HEK293 (cell line): ENCODE measurements around the gene CLPX.

Source experiments
- CTCF ChIA-PET: fragments of 350-600 bp; formaldehyde crosslinking; extraction: SDS; loops from one replicate; lab custom pipeline; 2021; ENCODE audit warnings: antibody characterized with exemption; lab: Yijun Ruan, JAX
- POLR2A ChIA-PET: fragments of 300-600 bp; formaldehyde crosslinking; extraction: SDS; loops from one replicate; lab custom pipeline; 2020; ENCODE audit warnings: antibody characterized with exemption, inconsistent platforms; lab: Yijun Ruan, JAX
- H3K27ac ChIP-seq: fragments of 200-500 bp; sonication (Bioruptor generic); 2 replicates; pipeline ENCODE4 v1.5.1; 2014; ENCODE audit warnings: low read depth, low read length, control low read depth, inconsistent platforms; ENCODE audit errors: extremely low read depth
- H3K36me3 ChIP-seq, 2 experiments: fragments of 200-500 bp in 1 of 2; sonication (Bioruptor generic) in 1 of 2; 1 replicate in 1 of 2; 2 replicates in 1 of 2; pipeline ENCODE4 v1.5.1; 2014 to 2017; ENCODE audit warnings: inconsistent platforms in 2 of 2, low read length in 2 of 2; ENCODE audit not compliant: control insufficient read depth in 2 of 2, insufficient read depth in 1 of 2
- H3K4me1 ChIP-seq: fragments of 200-500 bp; sonication (Bioruptor generic); 2 replicates; pipeline ENCODE4 v1.5.1; 2014; ENCODE audit warnings: mild to moderate bottlenecking, low read length, inconsistent platforms; ENCODE audit not compliant: control insufficient read depth, insufficient read depth
- H3K4me3 ChIP-seq: 2 replicates; pipeline ENCODE4 v1.5.1; 2011; ENCODE audit warnings: low read depth, mild to moderate bottlenecking, control low read depth, low read length, moderate library complexity
- H3K9me3 ChIP-seq: fragments of 200-500 bp; sonication (Bioruptor generic); 2 replicates; pipeline ENCODE4 v1.5.1; 2014; ENCODE audit warnings: low read depth, low read length, inconsistent platforms; ENCODE audit not compliant: control insufficient read depth, insufficient read depth
- EGR2 ChIP-seq: fragments of 450-650 bp; formaldehyde crosslinking; IDR thresholded peaks from 2 replicates; pipeline ENCODE4 v1.5.1; 2016; ENCODE audit warnings: low read depth, missing biosample characterization, missing genetic modification characterization
- GFI1B ChIP-seq: fragments of 450-650 bp; formaldehyde crosslinking; IDR thresholded peaks from 2 replicates; pipeline ENCODE4 v1.5.1; 2016; ENCODE audit warnings: missing biosample characterization, missing genetic modification characterization
- GLIS1 ChIP-seq: fragments of 450-650 bp; formaldehyde crosslinking; IDR thresholded peaks from 2 replicates; pipeline ENCODE4 v1.5.1; 2016; ENCODE audit warnings: missing biosample characterization, missing genetic modification characterization
- KLF16 ChIP-seq: fragments of 450-650 bp; formaldehyde crosslinking; IDR thresholded peaks from 2 replicates; pipeline ENCODE4 v1.5.1; 2017; ENCODE audit warnings: missing biosample characterization, missing genetic modification characterization
- KLF17 ChIP-seq: fragments of 450-650 bp; formaldehyde crosslinking; IDR thresholded peaks from 2 replicates; pipeline ENCODE4 v1.5.1; 2016; ENCODE audit warnings: missing biosample characterization, missing genetic modification characterization
- OVOL3 ChIP-seq: fragments of 450-650 bp; formaldehyde crosslinking; IDR thresholded peaks from 2 replicates; pipeline ENCODE4 v1.5.1; 2016; ENCODE audit warnings: missing biosample characterization, missing genetic modification characterization
- SCRT2 ChIP-seq: fragments of 450-650 bp; formaldehyde crosslinking; IDR thresholded peaks from 2 replicates; pipeline ENCODE4 v1.5.1; 2016; ENCODE audit warnings: missing biosample characterization, missing genetic modification characterization
- SP2 ChIP-seq: fragments of 450-650 bp; formaldehyde crosslinking; IDR thresholded peaks from 2 replicates; pipeline ENCODE4 v1.5.1; 2016; ENCODE audit warnings: missing biosample characterization, missing genetic modification characterization
- TCF7L2 ChIP-seq: IDR thresholded peaks from 2 replicates; pipeline ENCODE4 v1.6.1; 2011; ENCODE audit warnings: low read depth, mild to moderate bottlenecking, inconsistent platforms, low read length, moderate library complexity, borderline replicate concordance
- TSHZ1 ChIP-seq: fragments of 450-650 bp; formaldehyde crosslinking; IDR thresholded peaks from 2 replicates; pipeline ENCODE4 v1.5.1; 2016; ENCODE audit warnings: missing biosample characterization, missing genetic modification characterization, borderline replicate concordance
- YY2 ChIP-seq: fragments of 450-650 bp; formaldehyde crosslinking; IDR thresholded peaks from 2 replicates; pipeline ENCODE4 v1.5.1; 2016; ENCODE audit warnings: missing biosample characterization, missing genetic modification characterization
- ZBTB20 ChIP-seq: fragments of 450-650 bp; formaldehyde crosslinking; IDR thresholded peaks from 2 replicates; pipeline ENCODE4 v1.5.1; 2016; ENCODE audit warnings: missing biosample characterization, missing genetic modification characterization
- ZNF121 ChIP-seq: fragments of 450-650 bp; formaldehyde crosslinking; IDR thresholded peaks from 2 replicates; pipeline ENCODE4 v1.5.1; 2016; ENCODE audit warnings: missing biosample characterization, missing genetic modification characterization
- ZNF140 ChIP-seq: fragments of 450-650 bp; formaldehyde crosslinking; IDR thresholded peaks from 2 replicates; pipeline ENCODE4 v1.5.1; 2016; ENCODE audit warnings: missing biosample characterization, missing genetic modification characterization
- ZNF223 ChIP-seq: fragments of 450-650 bp; formaldehyde crosslinking; IDR thresholded peaks from 2 replicates; pipeline ENCODE4 v1.5.1; 2016; ENCODE audit warnings: missing biosample characterization, missing genetic modification characterization
- ZNF26 ChIP-seq: fragments of 450-650 bp; formaldehyde crosslinking; IDR thresholded peaks from 2 replicates; pipeline ENCODE4 v1.5.1; 2016; ENCODE audit warnings: missing biosample characterization, missing genetic modification characterization
- ZNF335 ChIP-seq: fragments of 450-650 bp; formaldehyde crosslinking; conservative IDR thresholded peaks from 2 replicates; pipeline ENCODE4 v1.5.1; 2016; ENCODE audit warnings: missing biosample characterization, missing genetic modification characterization
- ZNF398 ChIP-seq: fragments of 450-650 bp; formaldehyde crosslinking; IDR thresholded peaks from 2 replicates; pipeline ENCODE4 v1.5.1; 2017; ENCODE audit warnings: missing biosample characterization, missing genetic modification characterization
- ZNF473 ChIP-seq: fragments of 450-650 bp; formaldehyde crosslinking; IDR thresholded peaks from 2 replicates; pipeline ENCODE4 v1.5.1; 2017; ENCODE audit warnings: missing biosample characterization, missing genetic modification characterization
- ZNF580 ChIP-seq: fragments of 450-650 bp; formaldehyde crosslinking; IDR thresholded peaks from 2 replicates; pipeline ENCODE4 v1.5.1; 2016; ENCODE audit warnings: missing biosample characterization, missing genetic modification characterization
- ZNF626 ChIP-seq: fragments of 450-650 bp; sonication (Bioruptor Pico); formaldehyde crosslinking; IDR thresholded peaks from 2 replicates; pipeline ENCODE4 v1.5.1; 2018; ENCODE audit warnings: missing biosample characterization, missing genetic modification characterization, inconsistent platforms
- ZNF670 ChIP-seq: fragments of 450-650 bp; formaldehyde crosslinking; IDR thresholded peaks from 2 replicates; pipeline ENCODE4 v1.5.1; 2016; ENCODE audit warnings: missing biosample characterization, missing genetic modification characterization, low read depth
- ZNF777 ChIP-seq: fragments of 450-650 bp; formaldehyde crosslinking; IDR thresholded peaks from 2 replicates; pipeline ENCODE4 v1.5.1; 2017; ENCODE audit warnings: missing biosample characterization, missing genetic modification characterization, borderline replicate concordance
- ZNF843 ChIP-seq: fragments of 450-650 bp; formaldehyde crosslinking; IDR thresholded peaks from 2 replicates; pipeline ENCODE4 v1.5.1; 2016; ENCODE audit warnings: missing biosample characterization, missing genetic modification characterization
- ZSCAN5A ChIP-seq: fragments of 450-650 bp; formaldehyde crosslinking; IDR thresholded peaks from 2 replicates; pipeline ENCODE4 v1.5.1; 2016; ENCODE audit warnings: missing biosample characterization, missing genetic modification characterization

Gene CLPX

GRCh38 chr15:65134538-65134937 lies 50.6 kb downstream of the CLPX start (continued):
- TF ChIP-seq ZNF140 (tag by site-specific recombination) (no peak), OVOL3 (tag by site-specific recombination) (no peak), SCRT2 (tag by site-specific recombination) (no peak), GLIS1 (tag by site-specific recombination) (no peak), YY2 (tag by site-specific recombination) (no peak)
- TF ChIP-seq, all 188 proteins: peak for 0

GRCh38 chr15:65133548-65134200 lies 51.5 kb downstream of the CLPX start, which contains the start of gene PDCD7:
PDCD7 (minus strand) TSS chr15:65133808; CDS start chr15:65133781, 27 bp downstream.
- Histone ChIP-seq H3K4me1 (no peaks in the 10 kb centered on the region), H3K36me3 (peaks cover 2 to 19% of the 10 kb centered on the region in 2 experiments; a peak in 2 of 3 replicates), H3K9me3 (no peaks in the 10 kb centered on the region), H3K27ac (peak within 1 kb of the TSS; percentile 69), H3K4me3 (peak within 1 kb of the TSS; percentile 73)
- POLR2A ChIA-PET = interaction anchor here (0.6 to 1.7 kb wide), 6 partner anchors 16 to 171 kb away, joined by 3 to 17 read pairs (median 4); partner anchors contain the start of genes CLPX, RNU5B-1 and UBAP1L
- CTCF ChIA-PET = interaction anchor here (0.7 kb wide), 1 partner anchor 100 kb away, joined by 3 read pairs; no protein-coding TSS in a partner anchor
- TF ChIP-seq KLF16 = peak; percentile 57; the same call in 1 of the 2 replicates
- TF ChIP-seq ZNF398 = no peak
- TF ChIP-seq ZNF223 = no peak
- no peak for TF ChIP-seq ZNF121
- TF ChIP-seq OVOL3 (tag by site-specific recombination) = no peak
- TF ChIP-seq ZNF580 (tag by site-specific recombination) = no peak
- TF ChIP-seq TCF7L2 = no peak
- TF ChIP-seq ZNF473 = no peak
- peak; percentile 52 for TF ChIP-seq GLIS1 (tag by site-specific recombination)
- TF ChIP-seq ZNF335 = peak; percentile 75
- TF ChIP-seq KLF17 (tag by site-specific recombination) = peak; percentile 54
- peak; percentile 40; the same call in 1 of the 2 replicates for TF ChIP-seq ZNF843 (tag by site-specific recombination)
- TF ChIP-seq ZNF777 (tag by site-specific recombination) = no peak
- TF ChIP-seq ZNF670 (tag by site-specific recombination) = no peak
- peak; percentile 65 for TF ChIP-seq EGR2 (tag by site-specific recombination)
- TF ChIP-seq ZBTB20 = peak; percentile 74
- 0 out of 2 replicates have a peak, but pooled peaks have one; percentile 16 for TF ChIP-seq TSHZ1 (tag by site-specific recombination)
- TF ChIP-seq ZSCAN5A (tag by site-specific recombination) = no peak
- no peak for TF ChIP-seq ZNF26 (tag by site-specific recombination)
- TF ChIP-seq ZNF626 (tag by site-specific recombination) = no peak
- peak; percentile 76 for TF ChIP-seq SP2 (tag by site-specific recombination)
- no peak for TF ChIP-seq GFI1B (tag by site-specific recombination)
